Breast epithelium (tissue), 3 donors: ENCODE measurements around the gene UBE3B.

Experiments
- POLR2A ChIP-seq: fragments of 450-650 bp; IDR thresholded peaks from one replicate; pipeline ENCODE4 v1.6.1; 2016; ENCODE audit warnings: antibody characterized with exemption, mild to moderate bottlenecking, moderate library complexity
- POLR2AphosphoS5 ChIP-seq, 3 donors: sonication (generic); formaldehyde crosslinking; IDR thresholded peaks; one replicate each; pipeline ENCODE4 v1.6.1; 2017; ENCODE audit warnings: antibody characterized with exemption in 3 of 3
- TF ChIP-seq, protein P1 (sequence below), 3 donors: fragments of 450-650 bp; IDR thresholded peaks; one replicate each; pipeline ENCODE4 v1.5.1; 2016 to 2017; ENCODE audit warnings: antibody characterized with exemption in 3 of 3, mild to moderate bottlenecking in 3 of 3, moderate library complexity in 3 of 3

GRCh38 chr12:109443794-109444193 lies 33.6 kb upstream of the UBE3B start:
- TF ChIP-seq, protein P1, sequence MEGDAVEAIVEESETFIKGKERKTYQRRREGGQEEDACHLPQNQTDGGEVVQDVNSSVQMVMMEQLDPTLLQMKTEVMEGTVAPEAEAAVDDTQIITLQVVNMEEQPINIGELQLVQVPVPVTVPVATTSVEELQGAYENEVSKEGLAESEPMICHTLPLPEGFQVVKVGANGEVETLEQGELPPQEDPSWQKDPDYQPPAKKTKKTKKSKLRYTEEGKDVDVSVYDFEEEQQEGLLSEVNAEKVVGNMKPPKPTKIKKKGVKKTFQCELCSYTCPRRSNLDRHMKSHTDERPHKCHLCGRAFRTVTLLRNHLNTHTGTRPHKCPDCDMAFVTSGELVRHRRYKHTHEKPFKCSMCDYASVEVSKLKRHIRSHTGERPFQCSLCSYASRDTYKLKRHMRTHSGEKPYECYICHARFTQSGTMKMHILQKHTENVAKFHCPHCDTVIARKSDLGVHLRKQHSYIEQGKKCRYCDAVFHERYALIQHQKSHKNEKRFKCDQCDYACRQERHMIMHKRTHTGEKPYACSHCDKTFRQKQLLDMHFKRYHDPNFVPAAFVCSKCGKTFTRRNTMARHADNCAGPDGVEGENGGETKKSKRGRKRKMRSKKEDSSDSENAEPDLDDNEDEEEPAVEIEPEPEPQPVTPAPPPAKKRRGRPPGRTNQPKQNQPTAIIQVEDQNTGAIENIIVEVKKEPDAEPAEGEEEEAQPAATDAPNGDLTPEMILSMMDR (IDR thresholded peaks at IDR 0.05) = no peak
- TF ChIP-seq POLR2A (no peak), POLR2AphosphoS5 (IDR thresholded peaks at IDR 0.05) (no peak)
